Muscle of arm (tissue), 12 donors: ENCODE data around the gene ACSS3. TPM values are rescaled to one million over a fixed set of nuclear protein-coding genes. Genes with fewer than 3 reads are reported as not detected.
"Not testable (repeated sequence)": the region's sequence is repeated elsewhere in the genome, so short reads cannot be mapped to it uniquely, and the experiment has no call there.

ENCODE experiments used
- DNase-seq: peaks from one replicate; pipeline ENCODE4 v3.0.0-alpha.2; 2013
- polyA plus RNA-seq, 12 donors: library from polyadenylated mRNA; unstranded; fragments of 120-200 nt; gene quantifications; one replicate each; pipeline ENCODE4 v1.2.1, GENCODE V29; 2013; ENCODE audit not compliant: insufficient read length in 12 of 12

ACSS3 gene
- polyA plus RNA-seq, 12 donors, result 4.9 to 11.3 (median 8.6) TPM; not detected in 1

DNA sequence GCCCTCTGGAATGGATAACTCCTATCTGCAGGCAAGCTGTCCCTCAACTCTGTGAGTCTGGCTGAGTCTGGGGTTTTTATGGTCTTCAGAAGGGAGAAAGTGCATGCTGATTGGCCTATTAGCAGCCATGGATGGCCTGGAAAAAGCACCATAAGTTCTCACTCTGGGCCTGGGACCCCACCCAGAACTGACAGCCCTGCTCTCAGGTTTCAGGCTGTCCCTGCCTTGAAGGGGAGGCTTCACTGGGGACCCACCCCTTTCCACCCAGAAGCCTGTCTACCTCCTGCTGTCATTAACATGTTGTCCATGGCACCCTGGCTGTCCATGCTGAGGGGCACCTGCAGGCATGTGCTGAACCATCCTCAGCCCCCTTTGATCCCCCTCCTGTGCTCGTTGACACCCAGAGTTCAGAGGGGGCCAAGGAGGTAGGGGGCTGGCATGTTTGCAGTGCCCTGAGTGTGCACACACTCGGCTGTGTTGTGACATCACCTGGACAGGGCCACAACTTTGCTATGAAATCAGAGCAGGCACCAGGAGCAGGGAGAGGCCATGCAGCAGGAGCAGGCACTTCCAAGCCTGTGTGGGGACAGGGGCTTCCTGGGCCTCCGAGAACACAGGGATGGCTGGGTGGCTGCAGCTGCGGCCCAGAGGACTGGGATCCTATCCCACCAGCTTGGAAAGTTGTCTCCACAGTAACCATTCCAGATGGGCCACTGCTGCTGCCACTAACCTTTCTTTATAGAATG lies 84.7 kb downstream of the ACSS3 start:
- DNase-seq, result no peak

DNA sequence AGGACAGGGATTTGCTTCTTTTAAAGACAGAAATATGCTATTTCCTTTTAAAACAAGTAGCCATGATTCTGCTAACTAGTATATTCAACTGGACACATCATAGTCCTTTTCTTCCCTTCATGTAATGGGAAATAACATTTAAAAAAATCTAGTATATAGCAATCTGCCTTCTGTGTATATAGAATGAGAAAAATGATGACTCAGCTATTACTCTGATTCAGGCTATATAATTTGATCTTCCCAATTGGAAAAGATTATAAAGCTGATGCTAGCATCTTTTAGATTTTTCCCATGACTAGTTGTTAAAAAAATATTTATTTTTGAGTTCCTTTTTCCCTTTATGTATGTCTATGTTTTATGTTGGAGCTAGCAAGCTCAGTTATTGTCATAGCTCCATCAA lies 86.9 kb downstream of the ACSS3 start:
- no peak for DNase-seq

DNA sequence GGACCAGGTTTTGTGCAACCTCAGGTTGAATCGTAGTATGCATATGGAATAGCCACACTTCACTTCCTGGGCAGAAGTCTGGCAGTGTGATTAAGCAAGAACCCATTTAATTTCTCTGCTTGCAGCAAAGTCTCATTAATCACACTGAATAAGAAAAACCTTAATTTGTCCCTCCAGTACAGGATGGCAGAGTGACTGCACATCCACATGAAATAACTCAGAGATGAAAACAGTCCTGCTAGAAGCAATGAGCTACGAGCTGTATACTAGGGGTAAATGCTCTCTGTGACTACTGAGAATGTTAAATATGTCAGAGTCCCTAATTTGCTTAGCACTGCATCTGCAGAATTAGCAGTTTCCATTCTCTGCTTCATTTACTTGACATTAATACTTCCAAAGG lies 88.9 kb downstream of the ACSS3 start:
- DNase-seq, result no peak

DNA sequence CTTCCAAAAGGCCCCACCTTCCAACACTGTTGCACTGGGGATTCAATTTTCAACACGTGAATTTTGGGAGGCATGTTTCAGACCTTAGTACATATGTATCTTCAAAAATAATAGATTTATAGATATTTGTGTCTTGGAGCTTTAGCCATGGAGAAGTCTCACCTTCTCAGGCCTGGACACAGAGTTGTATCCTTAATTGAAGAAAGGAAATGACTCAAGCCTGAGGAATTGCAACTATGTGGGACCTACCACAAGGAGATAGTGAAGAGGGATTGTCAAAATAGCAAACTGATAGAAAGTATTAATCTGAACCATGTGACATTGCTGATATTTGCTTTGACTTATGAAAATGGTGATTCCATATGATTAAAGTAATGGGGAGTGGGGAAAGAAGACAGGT lies 89.8 kb downstream of the ACSS3 start:
- no peak for DNase-seq

DNA sequence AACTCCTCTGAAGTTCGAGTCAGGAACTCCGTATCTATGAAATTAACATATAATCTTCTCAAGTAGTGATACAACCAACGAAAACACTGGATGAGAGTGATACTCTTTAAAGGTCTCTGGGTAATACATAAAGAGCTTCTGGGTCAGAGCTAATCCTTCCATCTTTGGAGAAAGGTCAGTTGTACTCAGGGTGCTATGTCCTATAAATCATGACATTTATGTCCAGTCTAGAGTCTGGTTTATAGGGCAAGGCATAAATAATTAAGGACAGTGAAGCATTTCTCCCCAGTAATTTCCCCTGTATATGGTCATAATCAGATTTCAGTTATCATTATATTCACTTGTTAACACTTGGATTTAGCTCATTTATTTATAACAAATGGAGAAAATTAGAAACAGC lies 90.6 kb downstream of the ACSS3 start:
- no peak for DNase-seq

DNA sequence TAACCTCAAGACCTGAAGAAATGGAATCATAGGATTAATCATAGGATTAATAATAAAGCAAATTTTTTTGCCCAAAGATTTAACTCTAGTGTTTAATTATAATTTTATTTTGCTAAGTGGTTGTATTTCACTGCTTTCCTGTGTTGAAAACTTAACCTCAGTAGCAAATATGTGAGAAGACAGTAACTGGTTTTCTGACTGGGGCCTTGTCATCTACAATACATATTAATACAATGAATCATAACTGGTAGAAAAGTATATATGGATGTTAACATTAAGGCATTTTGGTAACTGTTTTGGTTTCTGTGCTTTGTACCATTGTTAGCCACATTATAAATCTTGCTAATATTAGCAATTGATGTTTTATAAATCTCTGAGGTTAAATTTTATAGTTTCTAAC lies 92.2 kb downstream of the ACSS3 start:
- DNase-seq, result no peak

DNA sequence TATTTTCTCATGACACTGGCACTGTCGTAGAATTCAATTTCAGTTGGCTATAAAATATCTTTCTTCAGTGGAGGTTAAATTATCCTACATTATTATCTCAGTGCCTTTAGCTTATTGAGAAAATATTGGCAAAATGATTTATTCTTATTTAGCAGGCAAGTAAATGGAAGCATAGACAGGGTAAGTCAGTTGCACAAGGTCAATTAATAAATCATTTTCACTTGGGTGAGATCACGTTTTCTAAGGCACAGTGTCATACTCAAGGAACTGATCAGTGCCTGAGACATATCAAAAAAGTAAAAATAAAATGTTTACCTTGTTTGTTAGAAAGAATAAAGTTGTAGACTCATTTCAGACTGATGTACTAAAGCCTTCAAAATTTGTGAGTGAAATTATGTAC lies 95.0 kb downstream of the ACSS3 start:
- DNase-seq, result no peak

DNA sequence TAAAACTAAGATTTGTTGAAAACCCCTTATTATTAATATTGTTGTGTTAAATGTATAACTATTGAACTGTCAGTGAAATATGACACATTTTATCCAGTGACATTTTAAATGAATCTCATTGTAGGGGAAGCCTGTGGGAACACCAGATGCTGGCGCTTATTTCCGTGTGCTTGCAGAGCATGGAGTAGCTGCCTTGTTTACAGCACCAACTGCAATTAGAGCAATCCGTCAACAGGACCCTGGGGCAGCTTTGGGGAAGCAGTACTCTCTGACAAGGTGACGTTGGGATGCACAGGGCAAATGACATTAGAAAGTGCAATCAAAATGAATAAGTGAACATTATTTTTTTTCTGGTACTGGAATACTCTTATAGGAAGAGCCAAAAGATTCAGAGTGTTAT lies 96.8 kb downstream of the ACSS3 start:
- no peak for DNase-seq

DNA sequence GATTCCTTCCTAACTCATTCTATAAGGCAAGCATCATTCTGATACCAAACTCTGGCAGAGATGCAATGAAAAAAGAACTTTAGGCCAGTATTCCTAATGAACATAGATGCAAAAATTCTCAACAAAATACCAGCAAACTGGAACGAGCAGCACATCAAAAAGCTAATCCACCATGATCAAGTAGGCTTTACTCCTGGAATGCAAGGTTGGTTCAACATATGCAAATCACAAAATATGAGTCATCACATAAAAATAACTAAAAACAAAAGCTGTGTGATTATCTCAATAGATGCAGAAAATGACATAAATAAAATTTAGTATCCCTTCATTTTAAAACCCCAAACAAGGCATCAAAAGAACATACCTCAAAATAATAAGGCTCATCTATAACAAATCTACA lies 98.9 kb downstream of the ACSS3 start:
- DNase-seq, result no peak

DNA sequence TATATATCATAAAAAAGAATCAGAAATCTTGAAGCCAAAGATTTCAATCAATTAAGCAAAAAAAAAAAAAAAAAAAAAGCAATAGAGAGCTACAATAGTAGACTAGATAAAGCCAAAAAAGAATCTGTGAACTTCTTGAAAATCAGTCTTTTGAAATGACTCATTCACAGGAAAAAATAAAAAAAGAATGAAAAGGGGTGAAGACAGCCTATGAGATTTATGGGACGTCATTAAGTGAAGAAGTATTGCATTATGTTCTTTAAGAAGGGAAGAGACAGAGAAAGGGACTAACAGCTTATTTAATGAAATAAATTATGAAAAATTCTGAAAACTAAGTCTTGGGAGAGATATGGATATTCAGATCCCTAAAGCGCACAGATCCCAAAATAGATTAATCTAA lies 103.8 kb downstream of the ACSS3 start:
- DNase-seq, result no peak

DNA sequence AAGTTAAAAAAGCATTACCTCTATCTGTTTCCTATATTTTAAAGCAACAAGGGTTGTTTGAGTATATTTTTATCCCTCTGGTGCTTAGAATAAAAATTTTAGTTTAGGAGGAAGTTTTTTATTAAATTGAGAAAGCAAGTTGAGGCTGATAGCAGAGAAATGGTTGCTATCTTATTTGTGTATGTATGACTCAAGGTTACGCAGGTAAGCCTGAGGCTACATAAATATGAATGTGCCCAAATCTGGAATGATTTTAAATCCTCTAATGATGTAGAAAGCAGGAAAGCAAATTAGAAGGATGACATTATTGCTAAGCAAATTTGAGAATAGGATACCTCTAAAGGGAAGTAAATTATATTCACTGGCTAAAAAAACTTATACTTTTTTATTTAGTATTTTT lies 109.8 kb downstream of the ACSS3 start:
- no peak for DNase-seq

DNA sequence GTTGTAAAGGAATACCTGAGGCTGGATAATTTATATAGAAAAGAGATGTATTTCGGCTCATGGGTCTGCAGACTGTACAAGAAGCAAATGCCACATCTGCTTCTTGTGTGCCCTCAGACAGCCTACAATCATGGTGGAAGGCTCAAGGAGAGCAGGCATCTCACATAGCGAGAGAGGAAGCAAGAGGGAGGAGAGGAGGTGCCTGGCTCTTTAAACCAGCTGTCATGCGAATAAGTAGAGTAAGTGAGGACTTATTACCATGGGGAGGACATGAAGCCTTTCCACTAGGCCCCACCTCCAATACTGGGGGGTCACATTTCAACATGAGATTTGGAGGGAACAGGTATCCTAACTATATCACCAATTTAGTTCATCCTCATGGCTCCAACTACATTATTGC lies 118.7 kb downstream of the ACSS3 start:
- no peak for DNase-seq

DNA sequence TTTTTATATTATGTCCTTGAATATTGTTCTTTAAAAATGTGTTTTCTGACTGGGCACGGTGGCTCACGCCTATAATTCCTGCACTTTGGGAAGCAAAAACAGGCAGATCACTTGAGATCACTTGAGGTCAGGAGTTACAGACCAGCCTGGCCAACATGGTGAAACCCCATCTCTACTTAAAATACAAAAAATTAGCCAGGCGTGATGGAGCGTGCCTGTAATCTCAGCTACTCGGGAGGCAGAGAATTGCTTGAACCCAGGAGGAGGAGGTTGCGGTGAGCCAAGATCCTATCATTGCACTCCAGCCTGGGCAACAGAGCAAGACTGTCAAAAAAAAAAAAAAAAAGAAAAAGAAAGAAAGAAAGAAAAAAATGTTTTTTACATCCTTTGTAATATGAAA lies 122.7 kb downstream of the ACSS3 start:
- not testable (repeated sequence) for DNase-seq

DNA sequence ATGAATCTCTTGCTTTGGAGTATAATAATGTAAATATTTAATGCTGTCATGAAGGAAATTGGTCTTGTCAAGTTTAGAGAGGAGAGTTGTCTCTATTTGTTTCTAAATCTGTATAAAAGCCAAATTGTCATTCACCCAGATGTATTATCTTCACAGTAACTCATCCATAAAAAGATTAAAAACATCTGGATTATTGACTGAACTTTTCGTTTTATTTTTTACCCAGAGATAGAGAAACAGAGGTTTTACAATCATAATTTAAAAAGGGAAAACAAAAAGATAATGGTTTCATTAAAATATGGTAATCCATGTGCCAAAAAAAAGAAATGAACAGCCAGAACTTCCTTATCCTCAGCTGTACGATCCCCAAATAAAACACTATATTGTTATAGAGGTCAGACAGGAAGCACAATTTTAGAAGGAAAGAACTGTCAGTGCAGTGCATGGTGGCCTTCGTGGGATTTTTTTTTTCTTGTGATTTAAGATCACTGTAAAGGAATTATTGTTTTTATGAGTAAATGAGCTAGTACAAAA lies 125.9 kb downstream of the ACSS3 start:
- DNase-seq, result no peak

DNA sequence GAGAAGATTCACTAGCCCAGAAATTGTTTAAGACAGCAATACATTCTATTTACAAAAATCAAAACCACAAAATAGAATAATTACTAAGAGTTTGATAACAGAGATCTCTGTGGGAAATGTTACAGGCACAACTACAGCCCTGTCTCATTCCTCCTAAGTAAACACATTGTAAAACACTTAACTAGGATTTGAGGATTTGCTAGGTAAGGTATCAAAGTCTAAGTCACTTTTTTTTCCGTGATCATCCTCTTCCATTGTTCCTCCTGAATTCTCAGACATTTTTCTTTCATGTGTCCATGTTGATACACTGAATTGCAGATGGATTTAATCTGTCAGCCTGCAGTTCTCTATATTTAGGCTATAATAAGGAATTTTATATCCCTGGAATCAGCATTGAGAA lies 127.5 kb downstream of the ACSS3 start:
- DNase-seq, result no peak

DNA sequence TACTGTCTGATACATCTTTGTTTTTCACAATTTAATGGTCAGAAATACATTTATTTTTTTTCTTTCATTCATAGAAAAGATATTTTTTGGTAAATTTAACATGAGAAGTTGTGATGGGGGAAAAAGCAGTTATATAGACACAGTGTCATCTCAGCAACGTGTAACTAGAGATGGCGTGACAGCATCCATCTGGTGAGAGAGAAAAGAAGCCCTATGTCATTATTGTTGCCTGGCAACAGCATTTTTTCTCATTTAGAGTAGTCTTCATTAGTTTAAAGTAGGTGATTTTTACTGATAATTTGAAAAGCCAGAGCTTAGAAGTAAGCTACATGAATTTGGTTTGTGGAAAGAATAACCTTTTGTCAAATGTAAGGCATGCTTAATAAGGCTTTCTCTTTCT lies 128.6 kb downstream of the ACSS3 start:
- no peak for DNase-seq

DNA sequence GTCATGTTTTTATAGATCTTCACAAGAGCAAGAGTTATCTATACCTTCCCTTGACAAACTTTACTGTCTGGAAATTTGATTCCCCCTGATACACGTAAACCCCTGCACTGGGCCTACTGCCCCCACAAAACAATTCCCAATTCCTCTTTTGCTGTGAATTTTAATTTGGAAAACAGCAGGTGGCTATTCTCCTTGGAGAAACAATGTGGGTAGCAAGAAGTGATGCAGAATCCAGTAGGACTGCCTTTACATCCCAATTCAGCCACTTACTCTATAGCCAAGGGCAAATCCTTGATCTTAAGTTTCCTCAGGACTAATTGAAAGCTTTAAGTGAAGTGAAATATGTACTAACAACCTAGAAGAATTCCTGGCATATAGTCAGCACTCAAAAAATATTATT lies 129.3 kb downstream of the ACSS3 start:
- no peak for DNase-seq

DNA sequence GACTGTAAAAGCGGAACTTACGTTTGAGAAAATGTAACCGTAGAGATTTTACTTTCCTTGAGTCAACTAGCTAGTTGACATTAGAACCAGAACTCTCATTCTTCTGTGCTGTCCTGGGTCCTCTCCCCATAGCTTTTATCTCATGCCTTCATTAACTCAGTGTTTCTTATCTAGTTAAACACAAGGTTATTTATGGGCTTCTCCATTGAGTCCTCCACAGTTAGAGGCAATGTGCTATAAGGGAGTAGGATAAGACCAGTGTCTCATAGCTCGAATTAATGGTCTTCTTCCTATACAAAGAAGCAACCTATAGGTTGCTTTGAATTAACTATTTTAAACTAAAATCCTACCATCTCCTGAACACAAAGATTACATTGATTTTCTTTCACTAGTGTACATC lies 129.8 kb downstream of the ACSS3 start:
- no peak for DNase-seq

DNA sequence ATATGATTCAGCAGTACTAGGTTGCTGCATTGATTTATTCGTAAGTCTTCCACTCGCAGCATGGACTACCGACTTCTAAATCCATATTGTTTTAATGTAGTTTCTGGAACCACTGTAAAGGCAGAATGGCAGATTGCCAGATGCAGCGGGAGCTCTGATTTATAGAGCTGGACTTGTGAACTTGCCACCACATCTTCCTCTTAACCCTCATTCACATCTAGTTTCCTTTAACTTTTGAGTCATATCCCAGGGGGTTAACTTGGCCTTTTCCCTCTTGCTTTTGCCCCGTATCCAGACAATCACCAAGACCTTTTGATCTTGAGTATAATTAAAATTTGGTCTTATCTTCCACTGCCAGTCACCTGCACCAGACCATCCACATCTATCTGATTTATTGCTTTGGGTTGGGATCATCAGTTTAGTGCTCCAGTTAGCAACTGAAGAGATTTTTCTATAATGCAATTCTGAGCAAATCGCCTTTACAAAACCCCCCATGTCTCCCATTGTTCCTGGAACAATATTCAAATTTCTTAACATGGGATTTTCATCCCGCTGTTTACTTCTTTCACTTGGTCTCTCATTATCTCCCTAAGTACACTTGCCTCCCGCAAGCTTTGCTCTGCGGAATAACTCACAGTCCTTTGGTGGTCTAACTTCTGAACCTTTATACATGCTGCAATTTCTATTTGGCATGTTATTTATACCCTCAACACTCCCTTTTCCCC lies 130.5 kb downstream of the ACSS3 start:
- DNase-seq, result no peak

DNA sequence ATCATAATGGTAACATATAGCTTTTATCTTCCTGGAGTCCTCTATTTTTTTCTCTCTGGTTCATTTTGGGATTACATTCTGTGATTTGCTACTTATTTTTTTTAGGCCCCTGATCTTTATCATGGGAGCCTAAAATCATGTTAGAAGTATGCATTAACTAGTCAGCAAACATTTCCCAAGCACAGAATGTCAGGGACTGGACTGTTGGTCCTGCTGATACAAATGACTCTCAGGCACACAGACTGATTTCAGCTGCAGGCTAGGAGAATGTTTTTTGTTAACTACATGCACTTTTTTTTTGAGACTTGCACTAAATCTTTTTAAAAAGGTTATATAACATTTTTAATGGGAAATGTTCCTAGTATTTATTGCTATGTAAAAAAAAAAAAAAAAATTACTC lies 131.1 kb downstream of the ACSS3 start:
- no peak for DNase-seq

DNA sequence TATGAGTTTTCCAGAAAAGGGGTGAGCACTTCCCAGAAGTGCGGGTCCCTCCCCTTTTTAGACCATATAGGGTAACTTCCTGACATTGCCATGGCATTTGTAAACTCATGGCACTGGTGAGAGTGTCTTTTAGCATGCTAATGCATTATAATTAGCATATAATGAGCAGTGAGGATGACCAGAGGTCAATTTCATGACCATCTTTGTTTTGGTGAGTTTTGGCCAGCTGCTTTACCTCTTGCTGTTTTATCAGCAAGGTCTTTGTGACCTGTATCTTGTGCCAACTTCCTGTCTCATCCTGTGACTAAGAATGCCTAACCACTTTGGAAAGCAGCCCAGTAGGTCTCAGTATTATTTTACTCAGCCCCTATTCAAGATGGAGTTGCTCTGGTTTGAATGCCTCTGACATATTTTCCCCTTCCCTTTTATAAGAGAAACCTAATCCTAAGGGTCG lies 131.9 kb downstream of the ACSS3 start:
- DNase-seq, result not testable (repeated sequence)

DNA sequence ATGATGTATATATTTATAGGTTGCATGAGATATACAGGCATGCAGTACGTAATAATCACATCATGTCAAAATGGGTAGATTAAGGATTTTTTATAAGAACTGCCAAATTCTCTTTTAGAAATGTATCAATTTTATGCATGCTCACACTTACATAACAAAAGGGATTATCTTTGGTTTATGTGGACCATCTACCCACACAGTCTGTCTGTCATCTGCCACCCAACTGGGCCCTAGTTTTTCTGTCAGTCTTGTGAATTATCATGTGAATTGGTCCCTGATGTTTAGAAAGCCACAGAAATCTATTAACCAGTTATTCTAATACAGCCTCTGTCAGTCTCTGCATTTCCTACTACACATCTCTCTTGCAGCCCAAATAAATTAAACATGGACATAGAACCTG lies 133.4 kb downstream of the ACSS3 start:
- DNase-seq, result no peak

DNA sequence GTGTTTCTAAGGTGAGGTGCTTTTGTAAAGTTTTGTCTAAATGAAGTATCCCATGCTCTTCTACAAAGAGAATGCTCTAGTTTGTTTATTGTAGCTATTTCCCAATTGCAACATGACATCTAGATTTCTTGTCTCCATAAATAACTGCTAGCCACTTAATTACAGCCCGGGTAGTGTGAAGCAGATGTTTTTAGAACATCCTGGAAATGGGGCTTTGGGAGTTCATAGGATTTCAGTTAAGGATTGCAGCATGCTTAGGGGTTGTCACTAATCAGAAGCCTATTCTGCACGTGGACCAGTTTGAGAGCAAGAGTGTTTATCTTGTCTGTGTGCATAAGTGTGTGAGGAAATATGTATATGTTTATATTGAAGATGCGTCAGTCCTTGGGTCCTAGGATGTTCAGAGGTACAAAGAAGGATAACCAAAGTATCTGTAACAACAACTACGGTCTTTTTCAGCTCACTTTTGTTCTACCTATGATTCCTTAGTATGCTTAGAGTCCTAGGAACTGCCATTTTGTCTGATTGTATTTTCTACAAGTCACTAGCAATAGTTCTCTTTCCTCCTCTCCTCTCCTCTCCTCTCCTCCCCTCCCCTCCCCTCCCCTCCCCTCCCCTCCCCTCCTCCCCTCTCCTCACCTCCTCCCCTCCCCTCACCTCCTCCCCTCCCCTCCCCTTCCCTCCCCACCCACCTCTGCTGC lies 135.3 kb downstream of the ACSS3 start:
- DNase-seq, result no peak
